Left lobe of liver (tissue), 2 donors: ENCODE results near the gene PNO1. TPM values are rescaled to one million over a fixed set of nuclear protein-coding genes. Genes with fewer than 3 reads are reported as not detected.

Source experiments
- ATAC-seq: fragments of 200-7000 bp; cut with Tn5 transposase; one replicate; pipeline ENCODE4 v1.9.1; 2020; ENCODE audit warnings: mild to moderate bottlenecking, moderate library complexity
- DNase-seq: peaks from one replicate; pipeline ENCODE4 v3.0.0-alpha.2; 2020; ENCODE audit warnings: low spot score
- total RNA-seq: library from RNA; stranded (reverse); gene quantifications from one replicate; pipeline ENCODE4 v1.2.1, GENCODE V29; 2021
- donor health status: DM: no; HTN: no; CAD: no; lungs with moderate emphysema.
- donor health status: DM: no; HTN: yes; CAD: no.

PNO1 gene
- total RNA-seq, 1 donor from 2014 or later: 4.9 TPM

DNA sequence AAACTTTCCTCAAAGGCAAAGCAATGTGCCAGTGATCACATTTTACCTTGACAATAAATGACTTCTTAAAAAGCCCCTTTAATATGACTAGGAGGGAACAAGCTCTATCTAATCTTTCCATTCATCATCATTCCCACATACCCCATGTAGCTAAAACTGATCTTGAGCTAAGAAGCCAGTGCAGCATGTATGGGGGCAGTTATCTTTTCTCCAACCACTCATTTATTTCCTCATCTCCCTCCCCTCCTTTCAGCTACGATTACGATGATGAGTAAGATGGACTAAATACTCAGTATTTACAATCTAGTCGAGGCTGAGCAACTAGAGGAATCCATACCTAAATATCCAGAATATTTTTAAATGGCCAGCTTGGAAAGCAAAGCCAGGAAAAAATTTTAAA, 35.5 kb downstream of the PNO1 start:
- ATAC-seq (no peak), DNase-seq (no peak)

DNA sequence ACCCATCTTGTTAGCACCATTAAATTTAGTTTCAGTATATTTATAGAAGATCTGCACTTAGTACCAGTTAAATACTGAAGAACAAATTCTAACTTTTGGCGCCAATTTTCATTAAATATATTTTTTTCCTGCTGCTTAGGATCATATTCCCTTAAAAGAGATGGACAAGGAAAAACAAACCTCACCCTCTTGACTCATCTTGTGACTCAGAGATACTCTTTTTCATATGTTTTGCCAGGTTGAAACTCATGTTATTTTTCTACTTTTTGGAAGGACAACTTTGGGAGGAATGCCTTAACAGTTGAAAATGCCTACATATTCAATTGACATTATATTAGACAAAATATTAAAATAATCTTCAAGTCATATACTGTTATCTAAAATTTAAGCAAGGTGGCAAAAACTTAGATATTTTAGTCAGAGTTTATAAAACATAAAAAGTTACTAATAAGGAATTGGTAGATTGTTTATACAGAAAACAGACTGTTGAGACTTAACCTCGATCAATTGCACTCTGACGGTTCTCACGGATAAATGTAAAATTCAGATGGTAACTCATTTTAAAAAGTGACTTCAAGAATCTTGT, 36.2 kb downstream of the PNO1 start:
- DNase-seq (no peak), ATAC-seq (no peak)

DNA sequence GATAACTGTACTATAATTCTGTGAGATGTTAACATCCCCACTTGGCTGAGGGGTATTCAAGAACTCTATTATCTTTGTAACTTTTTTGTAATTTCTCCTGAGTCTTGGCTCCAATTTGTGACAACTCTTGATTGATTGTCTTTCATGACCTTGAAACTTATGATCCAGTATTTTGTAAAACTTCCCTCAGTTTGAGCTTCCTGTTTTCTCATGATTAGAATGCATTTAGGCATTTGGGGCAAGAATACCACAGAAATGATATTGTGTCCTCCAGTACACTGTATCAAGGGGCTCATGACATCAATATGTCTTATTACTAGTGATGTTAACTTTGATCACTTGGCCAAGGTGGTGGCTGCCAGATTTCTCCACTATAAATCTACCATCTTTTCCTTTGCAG, 37.4 kb downstream of the PNO1 start:
- no peak for ATAC-seq

DNA sequence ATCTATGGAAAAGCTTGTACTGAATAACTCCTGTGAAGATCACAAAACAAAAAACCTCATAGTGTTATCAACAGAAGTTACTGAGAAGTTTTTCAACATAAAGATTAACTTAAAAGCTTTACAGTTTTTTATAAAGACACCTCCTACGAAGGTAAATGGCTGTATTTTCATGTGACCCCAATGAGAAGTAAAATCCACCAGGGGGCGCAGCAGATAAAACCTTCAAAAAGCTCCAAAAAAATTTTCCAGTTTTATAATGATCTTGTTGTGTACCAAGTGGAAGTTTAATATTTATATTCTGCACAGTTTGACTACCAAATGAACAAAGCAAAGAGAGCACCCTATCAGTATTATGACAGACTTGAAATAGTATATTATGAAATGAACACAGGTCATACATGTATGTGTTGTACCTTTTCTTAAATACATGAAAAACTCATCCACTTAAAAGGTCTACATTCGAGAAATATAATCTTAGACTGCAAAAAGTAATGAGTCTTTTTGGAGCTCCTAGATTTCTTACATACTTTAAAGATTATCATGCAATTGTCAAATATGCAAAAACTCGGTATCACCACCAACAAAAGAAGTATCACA, 38.5 kb downstream of the PNO1 start:
- ATAC-seq: peak; percentile 51
- no peak for DNase-seq

More for the DNA sequence above, 37.4 kb downstream of the PNO1 start:
- no peak for DNase-seq

DNA sequence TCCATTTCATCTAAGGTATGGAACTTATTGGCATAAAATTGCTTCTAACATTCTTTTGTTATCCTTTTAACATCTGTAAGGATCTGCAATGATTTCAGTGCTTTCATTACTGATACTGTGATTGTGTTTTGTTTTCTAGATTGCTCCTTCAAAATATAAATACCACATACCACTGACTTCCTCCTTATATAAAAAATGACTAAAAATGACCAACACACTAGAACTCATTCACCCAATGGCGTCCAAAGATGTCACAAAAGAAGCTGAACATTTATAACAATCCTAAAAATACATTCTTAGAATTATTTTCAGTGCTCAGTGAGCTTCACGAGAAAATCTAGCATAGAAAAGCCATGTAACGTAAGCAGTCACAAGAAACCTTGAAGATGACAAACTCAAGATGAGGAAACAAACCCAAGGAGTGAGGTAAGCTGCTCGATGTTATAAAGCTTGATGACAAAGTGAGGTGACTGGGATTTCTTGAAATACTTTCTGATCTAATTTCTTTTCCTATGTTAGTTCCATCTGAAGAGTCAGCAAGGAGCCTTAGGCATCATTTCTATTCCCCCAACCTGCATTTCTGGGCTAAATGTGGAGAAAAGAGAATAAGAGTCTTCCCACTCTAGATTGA, 42.6 kb downstream of the PNO1 start:
- ATAC-seq: no peak
- no peak for DNase-seq

DNA sequence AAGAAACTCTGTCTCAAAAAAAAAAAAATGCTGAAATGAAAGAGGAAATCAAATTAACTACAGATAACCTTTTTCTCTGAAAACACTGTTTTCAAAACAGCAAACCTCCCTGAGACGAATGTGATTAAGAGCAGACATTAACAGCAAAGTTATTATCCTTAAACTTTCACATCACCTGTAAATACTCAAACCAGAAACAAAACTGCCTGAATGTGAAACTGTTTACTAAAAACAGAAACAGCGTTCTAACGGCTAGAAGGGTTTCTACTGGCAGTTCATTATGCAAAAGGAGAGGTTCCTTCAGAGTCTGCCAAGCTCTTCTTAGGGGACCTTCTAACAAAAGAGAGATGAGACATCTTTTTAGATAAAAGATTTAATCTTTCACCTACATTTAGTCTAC, 45.9 kb downstream of the PNO1 start:
- DNase-seq: no peak
- ATAC-seq: no peak

DNA sequence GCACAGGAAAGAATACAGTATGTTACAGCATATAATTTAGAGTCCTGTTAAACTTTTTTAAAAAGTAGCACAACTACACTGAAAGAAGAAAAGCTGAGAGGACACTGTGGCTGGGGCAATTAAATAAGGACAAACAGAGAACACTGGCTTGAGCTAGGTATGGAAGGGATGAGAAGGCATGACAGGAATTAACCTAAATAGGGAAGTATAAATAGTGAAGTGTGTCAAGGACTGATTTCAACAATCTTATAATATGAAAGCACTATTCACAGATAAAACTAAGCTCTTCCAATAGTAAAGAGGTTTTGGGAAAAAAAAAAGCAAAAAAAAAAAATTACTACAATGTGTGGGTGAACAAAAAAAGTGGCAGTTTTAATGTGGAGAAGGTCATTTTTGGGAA, 49.1 kb downstream of the PNO1 start:
- DNase-seq (no peak), ATAC-seq (no peak)

DNA sequence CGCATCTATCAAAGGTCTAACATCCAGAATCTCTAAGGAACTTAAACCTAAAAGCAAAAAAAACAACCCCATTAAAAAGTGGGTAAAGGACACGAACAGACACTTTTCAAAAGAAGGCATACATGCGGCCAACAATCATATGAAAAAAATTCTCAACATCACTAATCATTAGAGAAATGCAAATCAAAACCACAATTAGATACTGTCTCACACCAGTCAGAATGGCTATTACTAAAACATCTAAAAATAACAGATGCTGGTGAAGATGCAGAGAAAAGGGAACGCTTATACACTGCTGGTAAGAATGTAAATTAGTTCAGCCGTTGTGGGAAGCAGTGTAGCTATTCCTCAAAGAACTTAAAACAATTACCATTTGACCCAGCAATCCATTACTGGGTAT, 56.7 kb downstream of the PNO1 start:
- no peak for DNase-seq
- ATAC-seq: no peak

DNA sequence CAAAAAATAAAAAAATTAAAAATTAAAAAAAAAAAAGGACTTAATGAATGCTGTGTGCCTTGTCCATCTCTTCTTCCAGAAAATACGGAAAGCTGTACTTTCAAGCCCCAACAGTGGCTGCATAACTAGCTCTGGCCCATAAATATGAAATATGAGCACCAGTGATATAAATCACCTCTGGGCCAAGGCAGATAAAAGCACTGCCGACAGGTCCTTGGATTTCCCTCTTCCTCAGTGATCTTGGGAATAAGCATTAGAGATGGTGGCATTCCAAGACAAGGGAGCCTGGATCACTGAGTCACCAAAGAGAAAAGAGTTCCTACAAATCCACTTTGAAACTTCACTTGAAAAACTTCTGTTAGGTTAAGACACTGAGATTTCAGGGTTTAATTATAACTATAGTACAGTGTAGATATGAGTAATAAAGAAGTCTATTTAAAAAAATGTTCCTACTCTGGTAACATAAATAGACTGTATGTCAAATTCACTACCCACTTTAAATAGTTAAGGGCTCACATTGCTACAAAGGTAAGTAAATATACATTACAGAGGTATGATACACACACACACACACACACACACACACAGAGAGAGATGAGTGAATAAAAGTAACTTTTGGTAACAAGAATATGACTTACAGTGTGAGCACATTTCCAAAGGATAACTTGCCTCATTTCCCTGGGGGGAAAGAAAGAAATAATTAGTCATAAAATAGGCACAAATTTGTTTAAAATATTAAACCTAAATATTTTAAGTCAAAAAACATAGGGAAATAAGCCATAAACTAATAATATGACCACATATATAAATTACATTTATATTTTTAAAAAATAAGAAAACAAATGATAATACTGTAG, 59.0 kb downstream of the PNO1 start:
- DNase-seq (no peak), ATAC-seq (no peak)

DNA sequence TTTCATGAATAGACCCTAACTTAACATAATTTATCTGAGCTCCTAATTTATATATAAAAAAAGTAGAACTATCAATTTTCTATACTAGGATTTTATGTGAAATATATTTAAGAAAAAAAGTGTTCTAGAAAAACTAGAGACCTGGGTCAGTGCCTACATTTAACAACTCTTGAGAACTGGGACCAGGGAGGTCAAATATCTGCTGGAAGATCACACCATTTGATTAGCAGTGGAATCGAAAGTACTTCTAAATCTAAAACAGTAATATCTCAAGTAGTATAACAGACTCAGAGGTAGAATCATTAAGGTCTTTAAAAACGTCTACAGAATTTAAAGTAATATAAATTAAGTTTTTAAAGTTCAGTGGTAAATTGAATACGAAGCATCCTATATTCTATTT, 60.0 kb downstream of the PNO1 start:
- ATAC-seq (peak; percentile 60), DNase-seq (no peak)

DNA sequence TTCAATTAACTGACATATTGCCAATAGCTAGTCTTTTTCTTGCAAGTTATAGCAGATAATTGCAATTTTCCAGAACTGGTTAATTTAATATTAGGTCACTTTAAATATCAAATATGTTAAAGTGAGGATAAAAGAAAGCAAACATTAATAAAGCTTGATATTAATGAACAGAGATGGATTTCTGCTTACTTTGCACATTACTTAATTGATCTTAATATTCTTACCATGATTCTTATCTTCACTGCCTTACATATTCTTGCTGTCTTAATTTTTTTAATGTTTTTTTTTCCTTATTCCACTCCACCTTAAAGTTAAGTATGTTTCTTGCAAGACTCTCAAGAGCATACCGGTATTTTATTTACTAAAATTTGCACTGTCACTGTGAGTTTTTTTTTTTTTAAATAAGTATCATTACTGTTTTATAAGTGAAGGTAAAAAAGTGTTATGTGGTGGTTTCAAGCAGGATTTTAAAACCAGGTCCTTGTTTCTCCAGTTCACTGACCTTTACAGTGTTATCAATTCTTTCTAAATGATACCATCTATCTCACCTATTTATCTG, 60.7 kb downstream of the PNO1 start:
- DNase-seq: no peak
- ATAC-seq: no peak

DNA sequence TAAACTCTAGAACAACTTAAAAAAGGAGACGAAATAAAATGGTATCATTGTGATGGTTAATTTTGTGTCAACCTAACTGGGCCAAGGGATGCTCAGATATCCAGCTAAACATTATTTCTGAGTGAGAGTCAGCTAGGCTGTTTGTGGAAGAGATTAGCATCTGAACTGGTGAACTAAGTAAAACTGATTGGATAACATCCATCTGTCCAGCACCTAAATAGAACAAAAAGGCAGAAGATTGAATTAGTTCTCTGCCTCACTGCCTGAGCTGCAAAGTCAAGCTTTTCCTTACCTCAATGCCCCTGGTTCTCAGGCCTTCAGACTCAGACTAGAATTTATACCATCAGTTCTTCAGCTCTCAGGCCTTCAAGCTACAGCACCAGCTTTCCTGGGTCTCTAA, 64.6 kb downstream of the PNO1 start:
- DNase-seq (no peak), ATAC-seq (peak; percentile 41)

DNA sequence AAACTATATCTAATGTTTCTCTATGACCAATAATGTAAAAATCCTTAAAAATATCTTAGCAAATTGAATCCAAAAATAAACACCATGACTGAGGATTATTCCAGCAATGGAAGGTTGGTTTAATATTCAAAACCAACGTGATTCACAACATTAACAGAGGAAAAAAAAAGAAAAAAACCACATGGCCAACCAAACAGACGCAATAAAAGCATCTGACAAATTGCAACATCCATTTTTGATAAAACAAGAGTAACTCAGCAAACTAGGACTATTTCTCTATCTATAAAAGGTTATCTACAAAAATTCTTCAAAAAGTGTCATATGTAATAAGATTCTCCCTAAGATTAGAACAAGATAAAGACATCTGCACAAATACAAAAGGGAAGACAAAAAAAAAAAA, 65.7 kb downstream of the PNO1 start:
- no peak for ATAC-seq
- no peak for DNase-seq

DNA sequence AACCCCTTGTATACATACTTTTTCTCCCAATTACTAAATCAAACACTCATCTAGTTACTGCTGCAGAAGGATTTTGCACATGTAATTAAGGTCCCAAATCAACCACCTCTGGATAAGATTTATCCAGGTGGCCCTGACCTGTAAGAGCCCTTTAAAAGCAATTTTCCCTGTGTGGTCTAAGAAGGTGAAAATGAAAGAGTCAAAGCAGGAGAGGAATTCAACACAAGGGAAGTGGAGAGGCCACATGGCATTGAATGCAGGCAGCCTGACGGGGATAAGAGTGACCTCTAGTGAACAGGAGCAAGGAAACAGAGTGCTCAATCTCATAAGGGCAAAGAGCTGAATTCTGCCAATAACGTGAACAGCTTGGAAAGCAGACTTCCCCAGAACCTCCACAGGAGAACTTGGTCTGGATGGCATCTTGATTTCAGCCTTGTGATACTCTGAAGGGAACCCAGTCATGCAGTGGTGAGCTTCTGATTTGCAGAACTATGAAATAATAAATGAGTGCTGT, 67.5 kb downstream of the PNO1 start:
- DNase-seq (no peak), ATAC-seq (peak; percentile 98)

Other genes with a start within 250 kb of the PNO1 start
- gene C1D, start 94.9 kb upstream of the PNO1 start, total RNA-seq: 7.9 TPM
- 23.5 TPM for gene PPP3R1, start 94.6 kb downstream of the PNO1 start, total RNA-seq
- gene CNRIP1, start 162.1 kb downstream of the PNO1 start, total RNA-seq: 2.3 TPM
- 2.9 TPM for gene PLEK, start 207.4 kb downstream of the PNO1 start, total RNA-seq